HEK293 (cell line): ENCODE measurements around the gene FRA10AC1.

ENCODE experiments used
- CTCF ChIA-PET: fragments of 350-600 bp; formaldehyde crosslinking; extraction: SDS; loops from one replicate; lab custom pipeline; 2021; ENCODE audit warnings: antibody characterized with exemption; lab: Yijun Ruan, JAX
- POLR2A ChIA-PET: fragments of 300-600 bp; formaldehyde crosslinking; extraction: SDS; loops from one replicate; lab custom pipeline; 2020; ENCODE audit warnings: antibody characterized with exemption, inconsistent platforms; lab: Yijun Ruan, JAX
- H3K27ac ChIP-seq: fragments of 200-500 bp; sonication (Bioruptor generic); 2 replicates; pipeline ENCODE4 v1.5.1; 2014; ENCODE audit warnings: low read depth, low read length, control low read depth, inconsistent platforms; ENCODE audit errors: extremely low read depth
- H3K36me3 ChIP-seq, 2 experiments: fragments of 200-500 bp in 1 of 2; sonication (Bioruptor generic) in 1 of 2; 1 replicate in 1 of 2; 2 replicates in 1 of 2; pipeline ENCODE4 v1.5.1; 2014 to 2017; ENCODE audit warnings: inconsistent platforms in 2 of 2, low read length in 2 of 2; ENCODE audit not compliant: control insufficient read depth in 2 of 2, insufficient read depth in 1 of 2
- H3K4me1 ChIP-seq: fragments of 200-500 bp; sonication (Bioruptor generic); 2 replicates; pipeline ENCODE4 v1.5.1; 2014; ENCODE audit warnings: mild to moderate bottlenecking, low read length, inconsistent platforms; ENCODE audit not compliant: control insufficient read depth, insufficient read depth
- H3K4me3 ChIP-seq: 2 replicates; pipeline ENCODE4 v1.5.1; 2011; ENCODE audit warnings: low read depth, mild to moderate bottlenecking, control low read depth, low read length, moderate library complexity
- H3K9me3 ChIP-seq: fragments of 200-500 bp; sonication (Bioruptor generic); 2 replicates; pipeline ENCODE4 v1.5.1; 2014; ENCODE audit warnings: low read depth, low read length, inconsistent platforms; ENCODE audit not compliant: control insufficient read depth, insufficient read depth
- ZFP69B ChIP-seq: fragments of 450-650 bp; formaldehyde crosslinking; IDR thresholded peaks from 2 replicates; pipeline ENCODE4 v1.5.1; 2016; ENCODE audit warnings: missing biosample characterization, missing genetic modification characterization
- ZNF184 ChIP-seq: fragments of 450-650 bp; IDR thresholded peaks from 2 replicates; pipeline ENCODE4 v1.5.1; 2018; ENCODE audit warnings: missing biosample characterization, mild to moderate bottlenecking, missing genetic modification characterization
- ZNF202 ChIP-seq: fragments of 450-650 bp; formaldehyde crosslinking; IDR thresholded peaks from 2 replicates; pipeline ENCODE4 v1.5.1; 2016; ENCODE audit warnings: missing biosample characterization, missing genetic modification characterization, borderline replicate concordance
- ZNF366 ChIP-seq: fragments of 450-650 bp; formaldehyde crosslinking; conservative IDR thresholded peaks from 2 replicates; pipeline ENCODE4 v1.5.1; 2016; ENCODE audit warnings: missing biosample characterization, missing genetic modification characterization
- ZNF416 ChIP-seq: fragments of 450-650 bp; formaldehyde crosslinking; IDR thresholded peaks from 2 replicates; pipeline ENCODE4 v1.5.1; 2016; ENCODE audit warnings: missing biosample characterization, missing genetic modification characterization
- ZNF473 ChIP-seq: fragments of 450-650 bp; formaldehyde crosslinking; IDR thresholded peaks from 2 replicates; pipeline ENCODE4 v1.5.1; 2017; ENCODE audit warnings: missing biosample characterization, missing genetic modification characterization
- ZNF571 ChIP-seq: fragments of 450-650 bp; formaldehyde crosslinking; IDR thresholded peaks from 2 replicates; pipeline ENCODE4 v1.5.0; 2017; ENCODE audit warnings: missing biosample characterization, missing genetic modification characterization
- ZNF768 ChIP-seq: fragments of 450-650 bp; formaldehyde crosslinking; IDR thresholded peaks from 2 replicates; pipeline ENCODE4 v1.5.1; 2018; ENCODE audit warnings: missing biosample characterization, mild to moderate bottlenecking, missing genetic modification characterization
- ZNF785 ChIP-seq: fragments of 450-650 bp; formaldehyde crosslinking; IDR thresholded peaks from 2 replicates; pipeline ENCODE4 v1.5.1; 2016; ENCODE audit warnings: missing biosample characterization, missing genetic modification characterization
- ZSCAN16 ChIP-seq: fragments of 450-650 bp; formaldehyde crosslinking; IDR thresholded peaks from 2 replicates; pipeline ENCODE4 v1.5.1; 2016; ENCODE audit warnings: missing biosample characterization, missing genetic modification characterization
- ZSCAN30 ChIP-seq: fragments of 450-650 bp; IDR thresholded peaks from 2 replicates; pipeline ENCODE4 v1.5.1; 2018; ENCODE audit warnings: missing biosample characterization, mild to moderate bottlenecking, missing genetic modification characterization, moderate library complexity
- ZXDB ChIP-seq: fragments of 450-650 bp; formaldehyde crosslinking; IDR thresholded peaks from 2 replicates; pipeline ENCODE4 v1.5.1; 2016; ENCODE audit warnings: missing biosample characterization, missing genetic modification characterization
- TF ChIP-seq, protein P1 (sequence below): fragments of 450-650 bp; formaldehyde crosslinking; IDR thresholded peaks from 2 replicates; pipeline ENCODE4 v1.5.1; 2016; ENCODE audit warnings: missing biosample characterization, missing genetic modification characterization, borderline replicate concordance
- TF ChIP-seq, protein P2 (sequence below): fragments of 450-650 bp; formaldehyde crosslinking; IDR thresholded peaks from 2 replicates; pipeline ENCODE4 v1.5.1; 2016; ENCODE audit warnings: missing biosample characterization, missing genetic modification characterization
- TF ChIP-seq, protein P3 (sequence below): fragments of 450-650 bp; formaldehyde crosslinking; IDR thresholded peaks from 2 replicates; pipeline ENCODE4 v1.5.1; 2016; ENCODE audit warnings: missing biosample characterization, missing genetic modification characterization
- TF ChIP-seq, protein P4 (sequence below): fragments of 450-650 bp; formaldehyde crosslinking; IDR thresholded peaks from 2 replicates; pipeline ENCODE4 v1.5.1; 2016; ENCODE audit warnings: missing biosample characterization, missing genetic modification characterization

The FRA10AC1 gene

DNA sequence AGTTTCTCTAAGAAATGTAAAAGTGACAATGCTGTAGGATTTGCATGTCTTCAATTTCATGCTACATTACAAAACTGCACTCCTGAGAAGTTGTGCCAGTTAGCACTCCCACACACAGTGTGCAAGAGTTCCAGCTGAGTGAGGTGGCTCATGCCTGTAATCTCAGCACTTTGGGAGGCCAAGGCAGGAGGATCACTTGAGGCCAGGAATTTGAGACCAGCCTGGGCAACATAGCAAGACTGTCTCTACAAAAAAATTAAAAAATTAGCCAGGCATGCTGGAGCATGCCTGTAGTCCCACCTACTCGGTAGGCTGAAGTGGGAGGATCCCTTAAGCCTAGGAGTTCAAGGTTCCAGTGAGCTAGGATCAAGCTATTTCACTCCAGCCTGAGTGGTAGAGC, 44.6 kb downstream of the FRA10AC1 start (continued):
- TF ChIP-seq, protein P1, sequence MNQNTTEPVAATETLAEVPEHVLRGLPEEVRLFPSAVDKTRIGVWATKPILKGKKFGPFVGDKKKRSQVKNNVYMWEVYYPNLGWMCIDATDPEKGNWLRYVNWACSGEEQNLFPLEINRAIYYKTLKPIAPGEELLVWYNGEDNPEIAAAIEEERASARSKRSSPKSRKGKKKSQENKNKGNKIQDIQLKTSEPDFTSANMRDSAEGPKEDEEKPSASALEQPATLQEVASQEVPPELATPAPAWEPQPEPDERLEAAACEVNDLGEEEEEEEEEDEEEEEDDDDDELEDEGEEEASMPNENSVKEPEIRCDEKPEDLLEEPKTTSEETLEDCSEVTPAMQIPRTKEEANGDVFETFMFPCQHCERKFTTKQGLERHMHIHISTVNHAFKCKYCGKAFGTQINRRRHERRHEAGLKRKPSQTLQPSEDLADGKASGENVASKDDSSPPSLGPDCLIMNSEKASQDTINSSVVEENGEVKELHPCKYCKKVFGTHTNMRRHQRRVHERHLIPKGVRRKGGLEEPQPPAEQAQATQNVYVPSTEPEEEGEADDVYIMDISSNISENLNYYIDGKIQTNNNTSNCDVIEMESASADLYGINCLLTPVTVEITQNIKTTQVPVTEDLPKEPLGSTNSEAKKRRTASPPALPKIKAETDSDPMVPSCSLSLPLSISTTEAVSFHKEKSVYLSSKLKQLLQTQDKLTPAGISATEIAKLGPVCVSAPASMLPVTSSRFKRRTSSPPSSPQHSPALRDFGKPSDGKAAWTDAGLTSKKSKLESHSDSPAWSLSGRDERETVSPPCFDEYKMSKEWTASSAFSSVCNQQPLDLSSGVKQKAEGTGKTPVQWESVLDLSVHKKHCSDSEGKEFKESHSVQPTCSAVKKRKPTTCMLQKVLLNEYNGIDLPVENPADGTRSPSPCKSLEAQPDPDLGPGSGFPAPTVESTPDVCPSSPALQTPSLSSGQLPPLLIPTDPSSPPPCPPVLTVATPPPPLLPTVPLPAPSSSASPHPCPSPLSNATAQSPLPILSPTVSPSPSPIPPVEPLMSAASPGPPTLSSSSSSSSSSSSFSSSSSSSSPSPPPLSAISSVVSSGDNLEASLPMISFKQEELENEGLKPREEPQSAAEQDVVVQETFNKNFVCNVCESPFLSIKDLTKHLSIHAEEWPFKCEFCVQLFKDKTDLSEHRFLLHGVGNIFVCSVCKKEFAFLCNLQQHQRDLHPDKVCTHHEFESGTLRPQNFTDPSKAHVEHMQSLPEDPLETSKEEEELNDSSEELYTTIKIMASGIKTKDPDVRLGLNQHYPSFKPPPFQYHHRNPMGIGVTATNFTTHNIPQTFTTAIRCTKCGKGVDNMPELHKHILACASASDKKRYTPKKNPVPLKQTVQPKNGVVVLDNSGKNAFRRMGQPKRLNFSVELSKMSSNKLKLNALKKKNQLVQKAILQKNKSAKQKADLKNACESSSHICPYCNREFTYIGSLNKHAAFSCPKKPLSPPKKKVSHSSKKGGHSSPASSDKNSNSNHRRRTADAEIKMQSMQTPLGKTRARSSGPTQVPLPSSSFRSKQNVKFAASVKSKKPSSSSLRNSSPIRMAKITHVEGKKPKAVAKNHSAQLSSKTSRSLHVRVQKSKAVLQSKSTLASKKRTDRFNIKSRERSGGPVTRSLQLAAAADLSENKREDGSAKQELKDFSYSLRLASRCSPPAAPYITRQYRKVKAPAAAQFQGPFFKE (tag by site-specific recombination): no peak

DNA sequence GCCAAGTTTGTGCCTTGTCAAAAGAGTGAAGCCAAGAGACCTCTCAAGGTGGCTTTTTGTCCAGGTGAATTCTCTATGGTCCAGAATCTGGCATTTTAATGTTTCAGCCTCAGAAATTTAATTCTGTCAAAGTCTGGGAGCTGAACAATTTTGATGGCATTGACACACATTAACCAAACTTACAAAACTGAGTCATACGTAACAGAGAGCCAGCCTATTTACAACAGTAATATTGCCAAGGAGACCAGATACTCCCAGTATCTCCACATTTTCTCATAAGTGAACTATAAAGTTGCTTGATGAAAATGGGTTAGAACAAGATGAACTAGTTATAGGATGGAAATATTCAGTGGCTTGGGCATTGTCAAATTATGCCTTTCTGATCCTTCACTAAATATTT, 46.2 kb downstream of the FRA10AC1 start:
- H3K4me3 ChIP-seq: no peak overlapping the region
- CTCF ChIA-PET: interaction anchor here (0.6 kb wide), 1 partner anchor 101 kb away, joined by 3 read pairs; no protein-coding TSS in a partner anchor
- no peaks in the 10 kb centered on the region for H3K9me3 ChIP-seq
- POLR2A ChIA-PET: no interaction called here
- H3K36me3 ChIP-seq: no peaks in the 10 kb centered on the region; a peak in 1 of 3 replicates
- H3K4me1 ChIP-seq: no peaks in the 10 kb centered on the region
- TF ChIP-seq ZNF202 (no peak), ZNF366 (tag by site-specific recombination) (no peak), ZNF416 (tag by site-specific recombination) (no peak), ZNF184 (tag by site-specific recombination) (no peak), ZNF571 (tag by site-specific recombination) (no peak), ZFP69B (tag by site-specific recombination) (no peak)
- TF ChIP-seq, protein P2, sequence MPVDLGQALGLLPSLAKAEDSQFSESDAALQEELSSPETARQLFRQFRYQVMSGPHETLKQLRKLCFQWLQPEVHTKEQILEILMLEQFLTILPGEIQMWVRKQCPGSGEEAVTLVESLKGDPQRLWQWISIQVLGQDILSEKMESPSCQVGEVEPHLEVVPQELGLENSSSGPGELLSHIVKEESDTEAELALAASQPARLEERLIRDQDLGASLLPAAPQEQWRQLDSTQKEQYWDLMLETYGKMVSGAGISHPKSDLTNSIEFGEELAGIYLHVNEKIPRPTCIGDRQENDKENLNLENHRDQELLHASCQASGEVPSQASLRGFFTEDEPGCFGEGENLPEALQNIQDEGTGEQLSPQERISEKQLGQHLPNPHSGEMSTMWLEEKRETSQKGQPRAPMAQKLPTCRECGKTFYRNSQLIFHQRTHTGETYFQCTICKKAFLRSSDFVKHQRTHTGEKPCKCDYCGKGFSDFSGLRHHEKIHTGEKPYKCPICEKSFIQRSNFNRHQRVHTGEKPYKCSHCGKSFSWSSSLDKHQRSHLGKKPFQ (tag by site-specific recombination): no peak
- H3K27ac ChIP-seq: no peak overlapping the region

DNA sequence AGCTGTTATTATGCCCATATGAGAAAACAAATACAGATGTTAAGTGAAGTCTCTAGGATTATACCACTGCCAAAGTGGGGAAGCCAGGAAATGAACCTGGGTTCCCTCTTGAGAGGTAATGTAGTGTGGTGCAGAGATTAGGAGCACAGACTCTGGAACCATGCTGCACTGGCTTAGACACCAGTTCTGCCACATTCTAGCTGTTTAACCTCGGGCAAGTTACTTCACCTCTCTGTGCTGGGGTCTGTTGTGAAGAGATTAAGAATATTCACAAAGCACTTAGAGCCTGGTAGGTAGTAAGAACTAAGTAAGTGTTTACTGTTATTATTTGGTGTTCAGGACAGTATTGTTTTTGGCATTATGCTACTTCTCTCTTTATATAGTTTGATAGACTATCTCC, 48.2 kb downstream of the FRA10AC1 start:
- Histone ChIP-seq H3K27ac (no peak overlapping the region), H3K9me3 (no peaks in the 10 kb centered on the region), H3K4me3 (no peak overlapping the region), H3K4me1 (no peaks in the 10 kb centered on the region), H3K36me3 (no peaks in the 10 kb centered on the region)
- TF ChIP-seq ZSCAN30: no peak
- TF ChIP-seq ZNF785 (tag by site-specific recombination): no peak
- TF ChIP-seq, protein P3, sequence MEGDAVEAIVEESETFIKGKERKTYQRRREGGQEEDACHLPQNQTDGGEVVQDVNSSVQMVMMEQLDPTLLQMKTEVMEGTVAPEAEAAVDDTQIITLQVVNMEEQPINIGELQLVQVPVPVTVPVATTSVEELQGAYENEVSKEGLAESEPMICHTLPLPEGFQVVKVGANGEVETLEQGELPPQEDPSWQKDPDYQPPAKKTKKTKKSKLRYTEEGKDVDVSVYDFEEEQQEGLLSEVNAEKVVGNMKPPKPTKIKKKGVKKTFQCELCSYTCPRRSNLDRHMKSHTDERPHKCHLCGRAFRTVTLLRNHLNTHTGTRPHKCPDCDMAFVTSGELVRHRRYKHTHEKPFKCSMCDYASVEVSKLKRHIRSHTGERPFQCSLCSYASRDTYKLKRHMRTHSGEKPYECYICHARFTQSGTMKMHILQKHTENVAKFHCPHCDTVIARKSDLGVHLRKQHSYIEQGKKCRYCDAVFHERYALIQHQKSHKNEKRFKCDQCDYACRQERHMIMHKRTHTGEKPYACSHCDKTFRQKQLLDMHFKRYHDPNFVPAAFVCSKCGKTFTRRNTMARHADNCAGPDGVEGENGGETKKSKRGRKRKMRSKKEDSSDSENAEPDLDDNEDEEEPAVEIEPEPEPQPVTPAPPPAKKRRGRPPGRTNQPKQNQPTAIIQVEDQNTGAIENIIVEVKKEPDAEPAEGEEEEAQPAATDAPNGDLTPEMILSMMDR (tag by site-specific recombination): no peak
- no peak for TF ChIP-seq ZSCAN16 (tag by site-specific recombination)
- TF ChIP-seq ZNF473: no peak
- TF ChIP-seq ZXDB: no peak
- TF ChIP-seq, protein P4, sequence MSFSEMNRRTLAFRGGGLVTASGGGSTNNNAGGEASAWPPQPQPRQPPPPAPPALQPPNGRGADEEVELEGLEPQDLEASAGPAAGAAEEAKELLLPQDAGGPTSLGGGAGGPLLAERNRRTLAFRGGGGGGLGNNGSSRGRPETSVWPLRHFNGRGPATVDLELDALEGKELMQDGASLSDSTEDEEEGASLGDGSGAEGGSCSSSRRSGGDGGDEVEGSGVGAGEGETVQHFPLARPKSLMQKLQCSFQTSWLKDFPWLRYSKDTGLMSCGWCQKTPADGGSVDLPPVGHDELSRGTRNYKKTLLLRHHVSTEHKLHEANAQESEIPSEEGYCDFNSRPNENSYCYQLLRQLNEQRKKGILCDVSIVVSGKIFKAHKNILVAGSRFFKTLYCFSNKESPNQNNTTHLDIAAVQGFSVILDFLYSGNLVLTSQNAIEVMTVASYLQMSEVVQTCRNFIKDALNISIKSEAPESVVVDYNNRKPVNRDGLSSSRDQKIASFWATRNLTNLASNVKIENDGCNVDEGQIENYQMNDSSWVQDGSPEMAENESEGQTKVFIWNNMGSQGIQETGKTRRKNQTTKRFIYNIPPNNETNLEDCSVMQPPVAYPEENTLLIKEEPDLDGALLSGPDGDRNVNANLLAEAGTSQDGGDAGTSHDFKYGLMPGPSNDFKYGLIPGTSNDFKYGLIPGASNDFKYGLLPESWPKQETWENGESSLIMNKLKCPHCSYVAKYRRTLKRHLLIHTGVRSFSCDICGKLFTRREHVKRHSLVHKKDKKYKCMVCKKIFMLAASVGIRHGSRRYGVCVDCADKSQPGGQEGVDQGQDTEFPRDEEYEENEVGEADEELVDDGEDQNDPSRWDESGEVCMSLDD (tag by site-specific recombination): no peak
- TF ChIP-seq ZNF768 (tag by site-specific recombination): peak; percentile 36; the same call in 1 of the 2 replicates
- ChIA-PET CTCF (no interaction called here), POLR2A (interaction anchor here (0.6 kb wide), 1 partner anchor 158 kb away, joined by 7 read pairs; no protein-coding TSS in a partner anchor)
